HG03280 (cell line): Measurements from ENCODE around the gene ZNF280A.
"Not testable (repeated sequence)": the region's sequence is repeated elsewhere in the genome, so short reads cannot be mapped to it uniquely, and the experiment has no call there.

ENCODE experiments used
- ATAC-seq: cut with Tn5 transposase; IDR thresholded peaks from one replicate; pipeline ENCODE4 v1.9.1; 2021; ENCODE audit warnings: mild to moderate bottlenecking, moderate library complexity; ENCODE audit not compliant: unreplicated experiment

The ZNF280A gene

GRCh38 chr22:22515890-22516289 lies 4.2 kb downstream of the ZNF280A start:
- ATAC-seq: no peak

- not testable (repeated sequence) for ATAC-seq
Measured at GRCh38 chr22:22514431-22514830, 5.6 kb downstream of the ZNF280A start.

GRCh38 chr22:22513619-22514018 lies 6.5 kb downstream of the ZNF280A start:
- no peak for ATAC-seq

- ATAC-seq: no peak
Measured at GRCh38 chr22:22512951-22513350, 7.1 kb downstream of the ZNF280A start.

GRCh38 chr22:22510833-22511232 lies 9.2 kb downstream of the ZNF280A start:
- ATAC-seq: not testable (repeated sequence)

- not testable (repeated sequence) for ATAC-seq
Measured at GRCh38 chr22:22509912-22510311, 10.2 kb downstream of the ZNF280A start.

GRCh38 chr22:22508274-22509176 lies 11.5 kb downstream of the ZNF280A start, which contains the start of gene ZNF280B:
Gene ZNF280B (minus strand): TSS chr22:22508742. CDS start chr22:22489398, 19,344 bp downstream.
- ATAC-seq: peak; percentile 95

GRCh38 chr22:22507743-22508273 lies 12.3 kb downstream of the ZNF280A start:
- no peak for ATAC-seq

- ATAC-seq: no peak
Measured at GRCh38 chr22:22506736-22507135, 13.3 kb downstream of the ZNF280A start.

- ATAC-seq: no peak
Measured at GRCh38 chr22:22498267-22498666, 21.8 kb downstream of the ZNF280A start.

GRCh38 chr22:22491589-22491988 lies 28.5 kb downstream of the ZNF280A start:
- ATAC-seq: not testable (repeated sequence)

- no peak for ATAC-seq
Measured at GRCh38 chr22:22488736-22489135, 31.3 kb downstream of the ZNF280A start.

- no peak for ATAC-seq
Measured at GRCh38 chr22:22487869-22488597, 32.0 kb downstream of the ZNF280A start.

- no peak for ATAC-seq
Measured at GRCh38 chr22:22487059-22487458, 33.0 kb downstream of the ZNF280A start.

GRCh38 chr22:22486132-22486899 lies 33.8 kb downstream of the ZNF280A start:
- no peak for ATAC-seq

GRCh38 chr22:22485524-22485923 lies 34.5 kb downstream of the ZNF280A start:
- no peak for ATAC-seq

GRCh38 chr22:22484023-22484422 lies 36.0 kb downstream of the ZNF280A start:
- no peak for ATAC-seq

- ATAC-seq: no peak
Measured at GRCh38 chr22:22480940-22481339, 39.1 kb downstream of the ZNF280A start.

GRCh38 chr22:22479999-22480532 lies 40.0 kb downstream of the ZNF280A start:
- no peak for ATAC-seq

- ATAC-seq: no peak
Measured at GRCh38 chr22:22479116-22479515, 41.0 kb downstream of the ZNF280A start.
